NCI-H510A (cell line): ENCODE data around the gene NOLC1.

Experiments used
- DNase-seq: peaks from one replicate; lab custom pipeline; 2025; lab: John Stamatoyannopoulos, UW

NOLC1 gene

GRCh38 chr10:102208311-102209035 is 56.3 kb downstream of the NOLC1 start:
- no peak for DNase-seq

GRCh38 chr10:102211615-102212299 is 59.6 kb downstream of the NOLC1 start:
- no peak for DNase-seq
